ENCODE data around the gene ATMIN. TPM values are rescaled to one million over a fixed set of nuclear protein-coding genes. Genes with fewer than 3 reads are reported as not detected.

Gene ATMIN
- total and polyA plus RNA-seq, 10 of the 15 experiments (the other 5 are each of a cell fraction or from before 2014, with no cell fraction given), result 5.2 to 28.9 (median 18.3) TPM

GRCh38 chr16:81041696-81042095 is 6.1 kb downstream of the ATMIN start:
- TF ChIP-seq FOXK2 (IDR thresholded peaks at IDR 0.05) (no peak), HDAC6 (IDR thresholded peaks at IDR 0.05; ENCODE audit: unreplicated experiment) (no peak), ZNF622 (IDR thresholded peaks at IDR 0.05) (no peak)
- SMC1A ChIA-PET (ENCODE audit: uncharacterized antibody, unreplicated experiment), result no interaction called here
- H3K27ac ChIP-seq (ENCODE audit: control insufficient read depth, insufficient read depth), result no peak overlapping the region

GRCh38 chr16:81042821-81043220 is 7.2 kb downstream of the ATMIN start:
- 76% methylated on average over 2 of the region's 2 CpGs for WGBS (ENCODE audit: insufficient coverage, insufficient replicate concordance, low lambda C conversion rate, missing lambda C conversion rate)
- TF ChIP-seq FOXK2 (IDR thresholded peaks at IDR 0.05) (no peak), CBX5 (IDR thresholded peaks at IDR 0.05; ENCODE audit: low read depth) (no peak), SMC3 (IDR thresholded peaks at IDR 0.05; ENCODE audit: borderline replicate concordance, low read length) (no peak), ZNF622 (IDR thresholded peaks at IDR 0.05) (no peak), TCF7 (IDR thresholded peaks at IDR 0.05; ENCODE audit: borderline replicate concordance) (no peak), EP300 (IDR thresholded peaks at IDR 0.05; ENCODE audit: borderline replicate concordance in 1 of 2, control insufficient read depth in 1 of 2, low read depth in 2 of 2, low read length in 2 of 2) (no peak), ZNF384 (IDR thresholded peaks at IDR 0.05; ENCODE audit: borderline replicate concordance, low read depth, low read length) (no peak), YBX1 (IDR thresholded peaks at IDR 0.05) (no peak), MTA2 (IDR thresholded peaks at IDR 0.05; ENCODE audit: low read depth) (no peak), RB1 (IDR thresholded peaks at IDR 0.05; ENCODE audit: borderline replicate concordance) (no peak), E2F4 (IDR thresholded peaks at IDR 0.05; ENCODE audit: low read depth, low read length) (no peak), SMAD5 (IDR thresholded peaks at IDR 0.05; ENCODE audit: low read depth) (no peak), GATAD2B (conservative IDR thresholded peaks at IDR 0.05; ENCODE audit: low read depth) (no peak), SUZ12 (IDR thresholded peaks at IDR 0.05; ENCODE audit: unreplicated experiment) (no peak), ZBED1 (IDR thresholded peaks at IDR 0.05; ENCODE audit: borderline replicate concordance) (no peak), POLR2AphosphoS2 (IDR thresholded peaks at IDR 0.05; ENCODE audit: low read depth, low read length) (no peak), CBFB (IDR thresholded peaks at IDR 0.05; ENCODE audit: low read depth) (no peak), TCF3 (IDR thresholded peaks at IDR 0.05; ENCODE audit: borderline replicate concordance, insufficient read depth, low read depth, low read length) (no peak), CREM (IDR thresholded peaks at IDR 0.05; ENCODE audit: low read depth) (no peak)
- intact Hi-C loops (cut with micrococcal nuclease; ENCODE audit: unreplicated experiment) (no loop called here), in situ Hi-C loops (cut with MboI) (no loop called here)
- Histone ChIP-seq H3K36me3 (ENCODE audit: control insufficient read depth in 2 of 2, insufficient read depth in 2 of 2, low read length in 1 of 2) (peaks cover 0 to 18% of the 10 kb centered on the region in 2 experiments; a peak in 1 of 4 replicates), H4K20me1 (ENCODE audit: control insufficient read depth, insufficient read depth) (no peaks in the 10 kb centered on the region), H2AFZ (ENCODE audit: control insufficient read depth, low read depth, low read length) (no peak overlapping the region), H3K4me3 (no peak overlapping the region), H3K27me3 (replicated peaks in 1 of 2; ENCODE audit: control insufficient read depth in 2 of 2, insufficient read depth in 2 of 2, low read length in 1 of 2) (no peaks in the 10 kb centered on the region), H3K4me2 (ENCODE audit: control insufficient read depth, insufficient read depth) (no peak overlapping the region), H3K9me3 (replicated peaks; ENCODE audit: control insufficient read depth, insufficient read depth, low read length) (no peaks in the 10 kb centered on the region; the same call in 2 of the 3 replicates), H3K27ac (ENCODE audit: control insufficient read depth, insufficient read depth) (no peak overlapping the region), H3K79me2 (ENCODE audit: control insufficient read depth, insufficient read depth, low read length) (peaks cover 2% of the 10 kb centered on the region; the same call in 1 of the 2 replicates), H3K9ac (ENCODE audit: control insufficient read depth, insufficient read depth, low read length) (no peak overlapping the region), H3K4me1 (ENCODE audit: control insufficient read depth, insufficient read depth, low read length) (no peaks in the 10 kb centered on the region)
- DNase-seq (ENCODE audit: low read depth, low spot score), result no peak
- no peak for FAIRE-seq
- POLR2A ChIA-PET, result no interaction called here
- no peak for ATAC-seq
- RAD21 ChIA-PET (ENCODE audit: unreplicated experiment), result no interaction called here
- BruUV-seq (replicated peaks), result no TSS peak
- SMC1A ChIA-PET (ENCODE audit: uncharacterized antibody, unreplicated experiment), result no interaction called here
- CTCF ChIA-PET, result interaction anchor here (0.6 to 1.0 kb wide), 3 partner anchors 25 to 79 kb away, joined by 3 to 4 read pairs (median 3); no protein-coding TSS in a partner anchor

More at GRCh38 chr16:81041696-81042095, 6.1 kb downstream of the ATMIN start:
- H3K4me3 ChIP-seq, result no peak overlapping the region
- intact Hi-C loops (cut with micrococcal nuclease; ENCODE audit: unreplicated experiment) (no loop called here), in situ Hi-C loops (cut with MboI) (no loop called here)
- ChIA-PET CTCF (no interaction called here), RAD21 (ENCODE audit: unreplicated experiment) (no interaction called here), POLR2A (no interaction called here)
- WGBS (ENCODE audit: insufficient coverage, insufficient replicate concordance, low lambda C conversion rate, missing lambda C conversion rate), result 88% methylated on average over 4 of the region's 4 CpGs
- no peaks in the 10 kb centered on the region for H3K4me1 ChIP-seq (ENCODE audit: control insufficient read depth, insufficient read depth, low read length)
- H4K20me1 ChIP-seq (ENCODE audit: control insufficient read depth, insufficient read depth), result no peaks in the 10 kb centered on the region
- no peak for DNase-seq (ENCODE audit: low read depth, low spot score)
- peaks cover 0 to 18% of the 10 kb centered on the region in 2 experiments; a peak in 1 of 4 replicates for H3K36me3 ChIP-seq (ENCODE audit: control insufficient read depth in 2 of 2, insufficient read depth in 2 of 2, low read length in 1 of 2)
- BruUV-seq (replicated peaks), result no TSS peak
- no peaks in the 10 kb centered on the region for H3K9me3 ChIP-seq (replicated peaks; ENCODE audit: control insufficient read depth, insufficient read depth, low read length)
- H2AFZ ChIP-seq (ENCODE audit: control insufficient read depth, low read depth, low read length), result no peak overlapping the region
- no peak for ATAC-seq
- no peaks in the 10 kb centered on the region for H3K27me3 ChIP-seq (replicated peaks in 1 of 2; ENCODE audit: control insufficient read depth in 2 of 2, insufficient read depth in 2 of 2, low read length in 1 of 2)
- no peak overlapping the region for H3K9ac ChIP-seq (ENCODE audit: control insufficient read depth, insufficient read depth, low read length)
- peaks cover 8% of the 10 kb centered on the region for H3K79me2 ChIP-seq (ENCODE audit: control insufficient read depth, insufficient read depth, low read length)
- no peak for FAIRE-seq
- H3K4me2 ChIP-seq (ENCODE audit: control insufficient read depth, insufficient read depth), result no peak overlapping the region
